ENCODE results near the gene TARBP1.
"Not testable (repeated sequence)": the region's sequence is repeated elsewhere in the genome, so short reads cannot be mapped to it uniquely, and the experiment has no call there.

The TARBP1 gene

DNA sequence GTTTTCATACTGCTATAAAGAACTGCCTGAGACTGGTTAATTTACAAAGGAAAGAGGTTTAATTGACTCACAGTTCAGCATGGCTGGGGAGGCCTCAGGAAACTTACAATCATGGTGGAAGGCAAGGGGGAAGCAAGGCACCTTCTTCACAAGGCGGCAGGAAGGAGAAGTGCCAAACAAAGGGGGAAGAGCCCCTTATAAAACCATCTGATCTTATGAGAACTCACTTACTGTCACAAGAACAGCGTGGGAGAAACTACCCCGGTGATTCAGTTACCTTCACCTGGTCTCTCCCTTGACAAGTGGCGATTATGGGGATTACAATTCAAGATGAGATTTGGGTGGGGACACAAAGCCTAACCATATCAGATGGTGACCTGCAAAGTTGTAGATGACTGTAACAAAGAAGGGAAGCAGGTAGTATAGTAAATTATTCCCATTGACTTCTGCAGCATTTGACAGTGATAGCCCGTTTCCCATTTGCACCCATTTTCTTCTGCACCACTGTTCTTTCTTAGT, 99.3 kb downstream of the TARBP1 start:
- DNase-seq = not testable (repeated sequence)

GRCh38 chr1:234375672-234376071, 103.3 kb downstream of the TARBP1 start:
- no peak for DNase-seq

DNA sequence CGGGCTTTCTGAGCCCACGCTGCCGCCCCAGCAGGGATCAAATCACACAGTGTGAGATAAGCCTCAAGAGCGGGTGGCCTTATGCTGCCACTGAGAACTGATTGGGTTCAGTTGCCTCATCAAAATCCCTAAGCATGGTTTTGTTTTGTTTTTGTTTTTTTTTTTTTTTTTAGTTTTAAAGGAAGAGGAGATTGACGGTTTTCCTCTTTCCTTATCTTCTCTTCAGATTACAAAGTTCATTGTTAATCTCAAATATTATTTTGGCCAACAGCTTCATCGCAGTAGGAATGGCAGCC, 105.1 kb downstream of the TARBP1 start:
- no peak for DNase-seq

DNA sequence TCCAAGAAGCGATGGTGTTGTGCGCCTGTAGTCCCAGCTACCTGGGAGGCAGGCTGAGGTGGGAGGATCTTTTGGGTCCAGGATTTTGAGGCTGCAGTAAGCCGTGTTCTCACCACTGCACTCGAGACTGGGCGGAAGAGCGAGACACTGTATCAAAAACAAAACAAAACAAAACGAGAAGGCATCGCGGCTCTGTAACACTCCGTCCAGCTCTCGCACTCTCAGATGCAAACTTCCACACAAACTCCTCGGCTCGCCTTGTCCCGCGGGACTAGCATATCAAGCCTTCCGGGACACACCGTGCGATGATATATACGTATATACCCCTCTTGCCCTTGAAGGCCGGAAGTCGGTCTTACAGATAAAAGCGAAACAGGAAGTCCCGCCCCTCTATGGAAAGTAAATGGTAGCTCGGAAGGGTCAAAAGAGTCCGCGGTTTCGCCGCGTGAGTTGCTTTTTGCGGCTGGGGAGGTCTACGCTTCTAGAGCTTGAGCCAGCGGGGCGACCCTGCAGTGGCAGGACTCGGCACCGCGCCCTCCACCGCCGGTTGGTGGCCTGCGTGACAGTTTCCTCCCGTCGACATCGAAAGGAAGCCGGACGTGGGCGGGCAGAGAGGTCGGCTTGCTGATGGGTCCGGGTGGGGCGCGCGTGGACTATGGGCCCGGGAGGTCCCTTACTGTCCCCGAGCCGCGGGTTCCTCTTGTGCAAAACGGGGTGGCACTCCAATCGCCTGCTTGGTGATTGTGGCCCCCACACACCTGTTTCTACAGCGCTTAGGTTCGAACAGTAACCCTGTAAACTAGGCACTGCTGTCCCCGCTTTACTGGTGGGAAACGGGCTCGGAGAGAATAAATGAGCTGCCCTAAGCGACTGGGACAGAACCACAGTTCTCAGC, 105.7 kb downstream of the TARBP1 start, which contains the start of gene COA6:
COA6 (plus strand) TSS at position 393 of the 895 bp plus-strand sequence; CDS start at position 404, 11 bp downstream.
- peak; percentile 75 to 95 (median 80) for DNase-seq

GRCh38 chr1:234372011-234372757, 106.8 kb downstream of the TARBP1 start:
- no peak for DNase-seq

GRCh38 chr1:234371414-234371813, 107.6 kb downstream of the TARBP1 start:
- no peak for DNase-seq

DNA sequence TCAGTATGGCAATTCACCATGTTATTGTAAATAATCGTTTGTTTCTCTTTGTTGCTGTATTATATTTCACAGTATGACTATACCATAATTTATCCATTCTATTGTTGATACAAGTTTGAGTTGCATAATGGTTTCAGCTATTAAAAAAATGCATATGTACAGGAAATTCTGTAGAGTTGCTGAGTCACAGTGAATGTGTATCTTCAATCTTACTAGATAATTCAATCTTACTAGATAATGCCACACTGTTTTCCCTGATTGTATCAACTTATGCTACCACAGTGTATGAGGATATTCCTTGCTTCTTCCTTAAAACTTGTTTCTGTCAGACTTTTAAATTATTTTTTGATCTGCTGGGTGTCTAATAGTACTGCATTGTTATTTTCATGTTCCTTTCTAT, 109.2 kb downstream of the TARBP1 start:
- DNase-seq = peak in 1 of 5 donors; percentile 29

- no peak for DNase-seq
Observed at GRCh38 chr1:234369033-234369430, 109.9 kb downstream of the TARBP1 start.

DNA sequence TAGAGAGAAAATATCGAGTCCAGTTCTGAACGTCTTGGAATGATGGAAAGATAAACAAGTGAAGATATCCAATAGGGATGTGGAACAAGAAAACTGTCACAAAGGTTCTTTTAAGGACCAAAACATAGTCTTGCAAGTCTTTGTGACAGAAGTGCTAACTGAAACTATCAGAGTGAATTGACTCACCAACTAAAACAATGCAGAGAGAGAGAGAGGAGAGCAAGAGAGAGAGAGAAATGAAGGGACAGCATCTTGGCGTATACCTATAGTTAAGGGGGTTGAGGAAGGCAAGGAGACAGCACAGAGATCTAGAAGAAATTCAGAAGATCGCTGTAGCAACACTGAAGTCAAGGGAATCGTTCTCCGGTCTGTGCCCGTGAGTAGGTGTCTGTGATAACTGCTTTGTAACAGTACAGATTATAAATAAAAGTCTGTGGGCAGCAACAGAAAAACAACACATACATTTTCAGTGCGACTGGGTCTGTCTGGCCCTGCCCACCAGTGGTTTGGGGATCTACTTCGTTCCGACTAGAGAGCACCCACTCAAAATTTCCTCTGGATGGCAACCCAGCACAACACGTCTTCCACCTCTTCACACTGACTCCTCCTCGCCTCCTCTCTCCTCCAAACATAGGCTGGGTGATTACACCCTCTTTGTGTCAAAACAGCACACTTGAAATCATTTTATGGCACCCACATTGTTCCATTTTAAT, 110.5 kb downstream of the TARBP1 start:
- DNase-seq = peak in 2 of 5 donors; percentile 14 to 61

DNA sequence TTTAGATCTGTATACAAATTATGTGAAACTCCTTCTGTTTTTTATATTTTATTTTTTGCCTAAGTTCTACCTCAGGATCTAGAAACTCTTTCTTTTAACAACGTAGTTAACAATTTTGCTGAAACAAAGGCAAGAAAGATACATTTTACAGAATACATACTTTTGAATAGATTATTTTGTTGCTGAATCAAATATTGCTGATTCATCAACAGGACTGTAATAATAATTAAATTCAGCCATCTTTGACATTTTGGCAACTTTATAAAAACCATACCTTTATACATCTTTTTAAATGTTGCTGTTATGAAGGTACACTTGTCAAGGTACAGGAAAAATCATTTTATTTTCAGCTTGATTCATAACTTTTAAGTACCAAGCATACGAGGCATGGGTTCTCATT, 116.4 kb downstream of the TARBP1 start:
- DNase-seq = no peak

DNA sequence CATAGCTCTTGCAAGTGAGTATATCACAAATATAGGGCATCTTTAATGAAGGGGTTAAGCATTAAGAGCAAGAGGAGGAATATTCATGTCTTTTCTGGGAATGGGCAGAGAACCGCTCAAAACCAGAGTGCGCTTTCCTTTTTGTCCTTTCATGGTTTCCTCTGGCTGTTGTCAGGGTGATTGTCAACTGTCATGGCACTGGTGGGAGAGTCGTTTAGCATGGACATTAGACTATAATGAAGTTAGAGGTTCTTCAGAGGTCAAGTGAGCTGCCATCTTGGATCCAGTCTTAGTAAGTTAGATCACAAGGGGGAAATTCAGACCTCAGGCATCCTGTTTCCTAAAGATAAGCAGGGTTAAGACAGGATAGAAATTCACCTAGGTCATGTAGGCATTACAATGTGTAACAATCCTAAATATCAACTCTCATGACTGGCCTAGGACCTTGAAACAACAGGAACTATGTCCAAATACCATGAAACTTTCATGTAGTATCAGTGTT, 117.8 kb downstream of the TARBP1 start:
- no peak for DNase-seq

DNA sequence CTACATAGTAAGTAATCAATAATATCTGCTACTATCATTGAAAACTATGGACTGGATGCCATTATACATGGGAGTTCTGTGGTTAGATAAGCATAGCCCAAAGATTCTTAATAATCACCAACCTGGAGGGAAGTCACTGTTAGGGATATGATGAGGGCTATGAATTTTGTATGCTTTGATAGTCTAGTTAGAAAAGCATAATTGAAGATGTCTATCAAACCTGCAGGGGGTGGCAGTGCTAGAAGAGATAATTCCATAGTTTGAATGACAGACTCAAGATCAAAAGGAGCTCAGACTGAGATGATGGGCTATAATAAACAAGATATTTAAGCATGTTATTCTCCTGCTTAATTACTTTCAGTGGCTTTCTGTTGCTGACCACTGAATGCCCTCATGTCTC, 121.1 kb downstream of the TARBP1 start:
- no peak for DNase-seq

DNA sequence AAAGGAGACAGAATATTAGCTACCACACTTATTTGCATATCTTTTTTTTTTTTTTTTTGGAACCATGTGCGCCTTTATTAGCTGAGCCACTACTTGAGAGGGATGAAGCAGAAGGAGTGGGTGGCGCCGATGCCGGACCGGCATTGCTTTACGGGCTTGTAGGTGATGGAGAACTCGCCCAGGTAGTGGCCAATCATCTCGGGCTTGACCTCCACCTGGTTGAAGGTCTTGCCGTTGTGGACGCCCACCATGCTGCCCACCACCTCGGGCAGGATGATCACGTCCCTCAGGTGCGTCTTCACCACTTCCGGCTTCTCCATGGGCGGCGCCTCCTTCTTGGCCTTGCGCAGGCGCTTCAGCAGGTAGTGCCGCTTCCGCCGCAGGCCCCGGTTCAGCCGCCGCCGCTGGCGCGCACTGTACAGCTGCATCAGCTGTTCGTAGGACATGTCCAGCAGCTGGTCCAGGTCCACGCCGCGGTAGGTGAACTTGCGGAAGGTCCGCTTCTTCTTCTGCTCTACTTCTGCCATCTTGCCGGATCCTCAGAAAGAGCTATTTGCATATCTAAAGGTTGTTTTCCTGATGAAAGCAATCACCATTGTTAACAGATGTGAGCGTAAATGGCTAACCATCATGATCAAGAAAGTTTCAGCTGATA, 122.2 kb downstream of the TARBP1 start:
- DNase-seq = peak; percentile 13 to 43 (median 34)

GRCh38 chr1:234355782-234356510, 123.0 kb downstream of the TARBP1 start:
- DNase-seq = no peak

- no peak for DNase-seq
Observed at GRCh38 chr1:234348964-234349363, 130.0 kb downstream of the TARBP1 start.

DNA sequence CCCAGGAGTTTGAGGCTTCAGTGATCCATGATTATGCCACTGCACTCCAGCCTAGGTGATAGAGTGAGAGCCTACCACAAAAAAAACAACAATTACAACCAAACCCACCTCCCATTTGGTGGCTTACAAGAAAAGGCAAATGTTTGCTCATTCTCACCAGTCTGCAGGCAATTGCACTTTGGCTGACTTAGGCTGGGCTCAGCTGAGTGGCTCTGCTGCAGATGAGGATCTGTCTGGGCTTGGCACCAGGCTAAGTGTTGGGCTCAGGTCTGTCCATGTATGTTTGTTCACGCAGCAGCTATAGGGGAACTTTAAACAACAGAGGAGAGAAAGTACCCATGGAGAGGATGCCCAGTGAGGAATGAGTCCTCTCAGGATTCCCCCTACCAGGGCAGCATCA, 133.7 kb downstream of the TARBP1 start:
- DNase-seq = no peak

DNA sequence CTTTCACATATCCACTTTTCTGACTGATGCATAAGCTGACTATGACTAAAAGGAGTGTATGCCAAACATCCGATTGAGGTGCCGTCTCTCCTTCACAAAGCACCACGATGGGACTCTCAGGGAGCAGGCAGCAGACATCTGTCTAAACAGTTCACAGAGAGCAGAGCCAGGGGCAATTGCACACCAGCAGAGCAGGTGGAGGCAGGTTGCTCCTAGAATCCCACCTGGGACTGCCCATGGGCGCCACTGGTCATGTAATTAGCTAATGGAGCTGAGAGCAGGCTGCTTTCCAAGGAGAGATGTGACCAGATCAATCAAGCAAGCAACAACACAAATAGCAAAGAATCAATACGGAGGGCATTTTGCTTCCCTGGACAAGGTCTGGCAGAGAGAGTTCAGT, 136.2 kb downstream of the TARBP1 start:
- no peak for DNase-seq
